HUES6 (cell line): Measurements from ENCODE around the gene CAPN13.

ENCODE experiments used
- H3K27ac ChIP-seq: 2 replicates; pipeline ENCODE4 v1.7.0; 2013; ENCODE audit warnings: low read depth, mild to moderate bottlenecking, low read length, inconsistent platforms
- H3K27me3 ChIP-seq: 2 replicates; pipeline ENCODE4 v1.6.1; 2013; ENCODE audit warnings: low read length; ENCODE audit not compliant: control insufficient read depth, insufficient read depth
- H3K36me3 ChIP-seq: 2 replicates; pipeline ENCODE4 v1.6.1; 2013; ENCODE audit warnings: low read length; ENCODE audit not compliant: control insufficient read depth, insufficient read depth
- H3K4me1 ChIP-seq: 2 replicates; pipeline ENCODE4 v1.6.1; 2013; ENCODE audit warnings: low read length; ENCODE audit not compliant: control insufficient read depth, insufficient read depth
- H3K4me3 ChIP-seq: 2 replicates; pipeline ENCODE4 v1.5.1; 2013; ENCODE audit warnings: low read depth, low read length
- H3K9ac ChIP-seq: one replicate; pipeline ENCODE4 v1.6.1; 2013; ENCODE audit warnings: mild to moderate bottlenecking, low read length
- H3K9me3 ChIP-seq: 2 replicates; pipeline ENCODE4 v1.6.1; 2013; ENCODE audit warnings: low read depth, low read length; ENCODE audit not compliant: control insufficient read depth, insufficient read depth

Gene CAPN13

GRCh38 chr2:30686000-30686399 is 121.2 kb downstream of the CAPN13 start:
- Histone ChIP-seq H3K4me1 (peaks cover 13% of the 10 kb centered on the region; the same call in 1 of the 2 replicates), H3K27ac (no peak overlapping the region)

GRCh38 chr2:30684996-30685395 is 122.2 kb downstream of the CAPN13 start:
- Histone ChIP-seq H3K27ac (no peak overlapping the region), H3K27me3 (no peaks in the 10 kb centered on the region), H3K4me3 (no peak overlapping the region), H3K4me1 (peaks cover 13% of the 10 kb centered on the region; the same call in 1 of the 2 replicates), H3K36me3 (no peaks in the 10 kb centered on the region), H3K9ac (no peak overlapping the region), H3K9me3 (no peaks in the 10 kb centered on the region)

More at GRCh38 chr2:30686000-30686399, 121.2 kb downstream of the CAPN13 start:
- H3K27me3 ChIP-seq: no peaks in the 10 kb centered on the region
- no peak overlapping the region for H3K9ac ChIP-seq
- H3K9me3 ChIP-seq: no peaks in the 10 kb centered on the region
- H3K4me3 ChIP-seq: no peak overlapping the region
- no peaks in the 10 kb centered on the region for H3K36me3 ChIP-seq

- Histone ChIP-seq H3K27ac (no peak overlapping the region), H3K4me1 (peaks cover 11% of the 10 kb centered on the region; the same call in 1 of the 2 replicates), H3K27me3 (no peaks in the 10 kb centered on the region), H3K4me3 (no peak overlapping the region), H3K9me3 (no peaks in the 10 kb centered on the region), H3K36me3 (no peaks in the 10 kb centered on the region), H3K9ac (no peak overlapping the region)
Measured at GRCh38 chr2:30684516-30684915, 122.7 kb downstream of the CAPN13 start.

DNA sequence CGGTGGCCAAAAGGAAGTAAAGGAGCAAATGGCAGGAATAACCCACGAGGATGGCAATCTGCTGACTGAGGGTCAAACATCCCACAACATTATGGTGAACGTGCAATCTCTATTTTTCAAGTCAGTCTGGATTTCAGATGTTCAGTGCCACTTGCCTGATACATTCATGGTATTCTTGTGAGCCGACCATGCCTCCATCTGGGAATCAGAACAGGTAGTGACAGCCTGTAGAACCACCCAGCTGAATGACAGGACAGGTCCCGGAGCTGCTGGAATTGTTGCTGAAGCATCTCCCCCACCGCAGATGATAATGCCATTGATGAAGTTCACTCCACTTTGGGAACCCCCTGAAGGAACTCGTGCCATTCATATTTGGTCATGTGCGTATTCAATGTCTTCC is 123.2 kb downstream of the CAPN13 start:
- no peaks in the 10 kb centered on the region for H3K36me3 ChIP-seq
- H3K4me1 ChIP-seq: peaks cover 6% of the 10 kb centered on the region; the same call in 1 of the 2 replicates
- H3K4me3 ChIP-seq: no peak overlapping the region
- H3K9ac ChIP-seq: no peak overlapping the region
- no peaks in the 10 kb centered on the region for H3K27me3 ChIP-seq
- H3K27ac ChIP-seq: no peak overlapping the region
- H3K9me3 ChIP-seq: no peaks in the 10 kb centered on the region

DNA sequence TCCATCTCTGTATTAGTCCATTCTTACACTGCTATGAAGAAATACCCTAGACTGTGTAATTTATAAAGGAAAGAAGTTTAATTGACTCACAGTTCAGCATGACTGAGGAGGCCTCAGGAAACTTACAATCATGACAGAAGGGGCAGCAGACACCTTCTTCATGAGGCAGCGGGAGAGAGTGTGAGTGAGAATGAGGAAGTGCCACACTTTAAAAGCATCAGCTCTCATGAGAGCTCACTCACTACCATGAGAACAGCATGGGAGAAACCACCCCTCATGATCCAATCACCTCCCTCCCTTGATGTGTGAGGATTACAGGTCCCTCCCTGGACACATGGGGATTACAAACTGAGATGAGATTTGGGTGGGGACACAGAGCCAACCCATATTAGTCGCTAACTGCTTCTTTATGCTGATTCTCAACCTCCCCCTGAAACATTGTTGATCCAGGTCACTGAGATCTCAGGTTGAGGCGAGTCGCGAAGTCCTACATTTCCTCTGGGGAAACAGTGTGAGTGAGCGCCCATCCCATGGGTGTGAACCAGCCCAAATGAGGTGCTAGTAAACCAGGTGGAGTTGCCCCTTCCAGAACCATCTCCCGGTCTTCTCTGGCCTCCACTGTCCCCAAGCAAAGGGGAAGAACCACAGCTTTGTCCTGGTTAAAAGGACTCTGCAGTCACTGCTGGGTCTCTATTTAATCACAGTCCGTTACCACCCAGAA is 123.8 kb downstream of the CAPN13 start:
- H3K27ac ChIP-seq: no peak overlapping the region
- no peak overlapping the region for H3K4me3 ChIP-seq
- no peaks in the 10 kb centered on the region for H3K36me3 ChIP-seq
- no peaks in the 10 kb centered on the region for H3K9me3 ChIP-seq
- H3K9ac ChIP-seq: no peak overlapping the region
- no peaks in the 10 kb centered on the region for H3K27me3 ChIP-seq
- H3K4me1 ChIP-seq: peaks cover 4% of the 10 kb centered on the region; the same call in 1 of the 2 replicates

DNA sequence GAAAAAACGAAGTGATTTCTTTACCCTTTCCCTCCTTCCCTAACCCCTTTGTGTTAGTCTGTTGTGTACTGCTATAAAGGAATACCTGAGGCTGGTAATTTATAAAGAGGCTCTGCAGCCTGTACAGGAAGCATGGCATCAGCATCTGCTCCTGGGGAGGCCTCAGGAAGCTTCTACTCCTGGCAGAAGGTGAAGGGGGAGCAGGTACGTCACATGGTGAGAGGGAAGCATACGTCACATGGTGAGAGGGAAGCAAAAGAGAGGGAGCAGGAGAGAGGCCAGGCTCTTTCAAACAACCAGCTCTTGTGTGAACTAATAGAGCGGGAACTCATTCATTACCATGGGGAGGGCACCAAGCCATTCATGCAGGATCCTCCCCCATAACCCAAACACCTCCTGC is 126.2 kb downstream of the CAPN13 start:
- Histone ChIP-seq H3K27me3 (no peaks in the 10 kb centered on the region), H3K9ac (no peak overlapping the region), H3K9me3 (no peaks in the 10 kb centered on the region), H3K27ac (no peak overlapping the region), H3K36me3 (no peaks in the 10 kb centered on the region), H3K4me1 (peaks cover 4% of the 10 kb centered on the region; the same call in 1 of the 2 replicates), H3K4me3 (no peak overlapping the region)

GRCh38 chr2:30680121-30680520 is 127.1 kb downstream of the CAPN13 start:
- H3K36me3 ChIP-seq: no peaks in the 10 kb centered on the region

GRCh38 chr2:30679426-30680088 is 127.7 kb downstream of the CAPN13 start:
- Histone ChIP-seq H3K36me3 (no peaks in the 10 kb centered on the region), H3K9me3 (no peaks in the 10 kb centered on the region), H3K4me3 (no peak overlapping the region), H3K27ac (no peak overlapping the region), H3K4me1 (no peaks in the 10 kb centered on the region), H3K9ac (no peak overlapping the region), H3K27me3 (no peaks in the 10 kb centered on the region)

More at GRCh38 chr2:30680121-30680520, 127.1 kb downstream of the CAPN13 start:
- Histone ChIP-seq H3K9ac (no peak overlapping the region), H3K27me3 (no peaks in the 10 kb centered on the region), H3K4me1 (no peaks in the 10 kb centered on the region), H3K27ac (no peak overlapping the region), H3K4me3 (no peak overlapping the region), H3K9me3 (no peaks in the 10 kb centered on the region)

DNA sequence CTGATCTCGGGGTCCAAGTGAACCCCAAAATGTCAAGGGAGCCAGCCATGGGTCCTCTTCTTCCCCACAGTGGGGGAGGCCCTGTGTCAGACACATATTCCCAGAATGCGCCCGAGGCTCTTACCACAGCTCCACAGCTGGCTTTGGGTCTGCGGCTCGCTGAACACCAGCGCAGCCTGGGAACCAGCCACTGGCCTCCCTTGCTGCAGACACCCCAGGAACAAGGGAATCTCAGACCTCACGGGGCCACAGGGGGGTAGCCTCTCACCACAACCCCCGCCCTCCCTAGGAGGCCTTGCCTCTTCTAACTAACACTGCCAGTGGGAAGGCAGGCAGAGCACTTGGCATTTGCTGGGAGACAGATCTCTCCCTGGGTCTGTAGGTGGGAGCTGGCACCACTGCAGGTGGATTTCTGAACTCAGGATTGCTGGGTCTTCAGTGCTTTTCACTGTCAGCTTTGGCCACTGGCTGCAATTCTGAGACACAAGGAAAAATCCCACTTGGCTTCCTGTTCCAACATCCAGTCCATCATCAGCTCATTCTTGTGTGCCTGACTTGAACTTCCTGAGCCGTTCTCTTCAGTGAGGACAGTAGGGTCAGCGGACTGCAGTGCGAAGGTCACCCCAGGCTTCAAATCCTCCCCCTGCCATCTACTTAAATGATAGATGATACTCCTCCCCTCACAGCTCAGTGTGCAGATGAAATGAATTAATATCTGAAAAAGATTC is 128.7 kb downstream of the CAPN13 start:
- Histone ChIP-seq H3K9ac (no peak overlapping the region), H3K4me3 (no peak overlapping the region), H3K27ac (no peak overlapping the region), H3K4me1 (no peaks in the 10 kb centered on the region), H3K27me3 (no peaks in the 10 kb centered on the region), H3K9me3 (no peaks in the 10 kb centered on the region), H3K36me3 (no peaks in the 10 kb centered on the region)

DNA sequence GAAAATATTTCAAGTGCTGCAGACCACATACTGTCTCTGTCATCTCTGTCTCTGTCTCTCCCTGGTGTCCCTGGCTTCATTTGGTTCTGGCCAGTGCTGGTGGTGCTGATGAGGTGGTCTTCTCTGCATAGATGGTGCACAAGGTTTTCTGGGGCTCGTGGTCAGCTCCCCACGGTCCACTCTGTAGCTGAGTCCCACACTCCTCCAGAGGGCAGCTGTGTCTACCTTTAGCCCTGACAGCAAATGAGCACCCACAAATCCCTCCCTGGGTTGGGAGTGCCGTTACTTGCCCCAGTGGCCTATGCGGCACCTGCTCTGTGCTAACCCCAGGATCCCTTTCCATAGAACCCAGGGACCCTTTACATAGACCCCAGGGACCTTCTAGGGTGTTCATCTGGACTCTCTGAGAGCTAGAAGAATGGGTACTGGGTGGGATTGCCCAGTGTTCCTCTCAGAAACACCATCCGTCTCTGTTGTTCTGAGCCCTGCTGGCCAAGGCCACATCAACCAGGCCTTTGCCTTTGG is 129.3 kb downstream of the CAPN13 start:
- no peaks in the 10 kb centered on the region for H3K27me3 ChIP-seq
- H3K4me1 ChIP-seq: no peaks in the 10 kb centered on the region
- no peak overlapping the region for H3K27ac ChIP-seq
- no peak overlapping the region for H3K9ac ChIP-seq
- H3K4me3 ChIP-seq: no peak overlapping the region
- no peaks in the 10 kb centered on the region for H3K9me3 ChIP-seq
- no peaks in the 10 kb centered on the region for H3K36me3 ChIP-seq
